K562 (cell line): ENCODE data around the gene ACBD3. TPM values are rescaled to one million over a fixed set of nuclear protein-coding genes. Genes with fewer than 3 reads are reported as not detected.

Source experiments
- ATAC-seq: fragments of 200-7000 bp; cut with Tn5 transposase; 3 replicates; pipeline ENCODE4 v1.9.1; 2020; ENCODE audit warnings: moderate library complexity
- BruUV-seq: library from RNA; stranded (reverse); fragments of 400-500 nt; replicated peaks from 2 replicates; lab custom pipeline; 2021; lab: Mats Ljungman, UMichigan
- CTCF ChIA-PET: fragments of 300-600 bp; formaldehyde crosslinking; extraction: SDS; loops from one replicate; lab custom pipeline; 2021; ENCODE audit warnings: low intra/inter-chr PET ratio; lab: Yijun Ruan, JAX
- POLR2A ChIA-PET: fragments of 300-600, 350-650 bp; sonication (Branson Sonifier 250); formaldehyde crosslinking; extraction: SDS; loops from one replicate; lab custom pipeline; 2021; ENCODE audit warnings: antibody characterized with exemption, inconsistent platforms; lab: Yijun Ruan, JAX
- DNase-seq, 4 experiments: peaks; one replicate each; pipeline versions ENCODE4 v3.0.0 to v3.0.0-alpha.2; 2011 to 2018; ENCODE audit warnings: low spot score in 3 of 4, mixed read lengths in 3 of 4; ENCODE audit errors: extremely low read depth in 1 of 4
- FAIRE-seq: peaks from 2 replicates; lab custom pipeline; 2011; peaks lifted over from hg19 to GRCh38; lab: Jason Lieb, UNC
- H2AFZ ChIP-seq: 2 replicates; pipeline ENCODE4 v1.6.0; 2011; ENCODE audit warnings: low read depth, low read length, control low read depth, inconsistent platforms
- H3K27ac ChIP-seq: fragments of 200-600 bp; 3 replicates; pipeline ENCODE4 v1.8.0; 2011; ENCODE audit warnings: low read depth, mild to moderate bottlenecking, control low read depth, inconsistent platforms, low read length, moderate library complexity, mixed read lengths; ENCODE audit errors: extremely low read depth
- H3K27me3 ChIP-seq, 2 experiments: fragments of 300-600 bp in 1 of 2; 2 replicates in 1 of 2; 3 replicates in 1 of 2; pipeline versions ENCODE4 v1.6.0 to v1.8.0; 2011; ENCODE audit warnings: inconsistent platforms in 2 of 2, low read length in 2 of 2, mild to moderate bottlenecking in 1 of 2, mixed read lengths in 1 of 2, moderate library complexity in 1 of 2; ENCODE audit not compliant: control insufficient read depth in 2 of 2, insufficient read depth in 2 of 2
- H3K36me3 ChIP-seq: fragments of 300-600 bp; 3 replicates; pipeline ENCODE4 v1.8.0; 2011; ENCODE audit warnings: mild to moderate bottlenecking, low read length, inconsistent platforms; ENCODE audit not compliant: control insufficient read depth, insufficient read depth
- H3K4me1 ChIP-seq, 2 experiments: fragments of 200-600 bp in 1 of 2; replicated peaks in 1 of 2; 2 replicates in 1 of 2; 3 replicates in 1 of 2; pipeline versions ENCODE4 v1.5.1 to v1.8.0; 2011; ENCODE audit warnings: inconsistent platforms in 2 of 2, low read length in 2 of 2, mild to moderate bottlenecking in 1 of 2, mixed read lengths in 1 of 2, moderate library complexity in 1 of 2; ENCODE audit not compliant: control insufficient read depth in 2 of 2, insufficient read depth in 2 of 2
- H3K4me2 ChIP-seq: 2 replicates; pipeline ENCODE4 v1.6.1; 2011; ENCODE audit warnings: low read length, control low read depth, inconsistent platforms, mixed read lengths; ENCODE audit not compliant: insufficient read depth
- H3K4me3 ChIP-seq: fragments of 200-600 bp; sonication (generic), shearing (Covaris generic); 2 replicates; pipeline ENCODE4 v1.5.1; 2016; ENCODE audit warnings: control low read depth, inconsistent platforms
- H3K79me2 ChIP-seq: fragments of 200-600 bp; 3 replicates; pipeline ENCODE4 v1.8.0; 2011; ENCODE audit warnings: low read length, inconsistent platforms; ENCODE audit not compliant: control insufficient read depth, insufficient read depth
- H3K9ac ChIP-seq, 2 experiments: 2 replicates each; pipeline versions ENCODE4 v1.6.0 to v1.6.1; 2011; ENCODE audit warnings: low read depth in 2 of 2, low read length in 2 of 2, control low read depth in 1 of 2, inconsistent platforms in 1 of 2, mild to moderate bottlenecking in 1 of 2, mixed read lengths in 1 of 2; ENCODE audit not compliant: insufficient read depth in 1 of 2
- H3K9me1 ChIP-seq: one replicate; pipeline ENCODE4 v1.6.0; 2011; ENCODE audit warnings: inconsistent platforms, mild to moderate bottlenecking, low read length, moderate library complexity; ENCODE audit not compliant: control insufficient read depth, insufficient read depth
- H3K9me3 ChIP-seq: replicated peaks from 2 replicates; pipeline ENCODE4 v1.5.1; 2011; ENCODE audit warnings: low read depth, low read length, inconsistent platforms; ENCODE audit not compliant: control insufficient read depth, insufficient read depth
- H4K20me1 ChIP-seq: replicated peaks from 2 replicates; pipeline ENCODE4 v1.6.1; 2011; ENCODE audit warnings: low read length, inconsistent platforms, mixed read lengths; ENCODE audit not compliant: control insufficient read depth, insufficient read depth
- ASH1L ChIP-seq: fragments of 450-650 bp; IDR thresholded peaks from 2 replicates; pipeline ENCODE4 v1.6.1; 2018; ENCODE audit warnings: borderline replicate concordance, mild to moderate bottlenecking, low read depth; ENCODE audit not compliant: partially characterized antibody
- EGR1 ChIP-seq: fragments of 450-650 bp; conservative IDR thresholded peaks from 2 replicates; pipeline ENCODE4 v1.6.1; 2017; ENCODE audit warnings: mild to moderate bottlenecking
- ELF2 ChIP-seq: fragments of 250-450 bp; sonication (Bioruptor Pico); IDR thresholded peaks from 2 replicates; pipeline ENCODE4 v1.5.0; 2021; ENCODE audit warnings: mild to moderate bottlenecking
- POLR2A ChIP-seq: fragments of 450-650 bp; conservative IDR thresholded peaks from 2 replicates; pipeline ENCODE4 v1.6.1; 2016
- POLR2AphosphoS5 ChIP-seq: IDR thresholded peaks from 2 replicates; pipeline ENCODE4 v1.6.1; 2011; ENCODE audit warnings: mild to moderate bottlenecking, low read depth, low read length, moderate library complexity; ENCODE audit not compliant: control insufficient read depth, insufficient read depth
- RBFOX2 ChIP-seq: fragments of 200-400 bp; formaldehyde crosslinking; IDR thresholded peaks from 2 replicates; pipeline ENCODE4 v1.6.1; 2017; ENCODE audit warnings: low read depth, mild to moderate bottlenecking, low read length, moderate library complexity
- SRF ChIP-seq, 2 experiments: fragments of 250-450, 450-650 bp in 1 of 2; sonication (Bioruptor Pico) in 1 of 2; sonication (generic) in 1 of 2; formaldehyde crosslinking; IDR thresholded peaks; 2 replicates each; pipeline versions ENCODE4 v1.5.0 to v1.5.1; 2020 to 2022; ENCODE audit warnings: mild to moderate bottlenecking in 1 of 2, missing genetic modification reagents in 1 of 2
- SUPT5H ChIP-seq: fragments of 450-650 bp; IDR thresholded peaks from 2 replicates; pipeline ENCODE4 v1.6.1; 2016
- ZNF3 ChIP-seq: fragments of 250-450 bp; sonication (Bioruptor Pico); IDR thresholded peaks from 2 replicates; pipeline ENCODE4 v1.5.0; 2021; ENCODE audit warnings: mild to moderate bottlenecking, moderate library complexity
- WGBS: fragments of 100-300 bp; shearing (Covaris generic); methylation state at CpG from one replicate; pipeline ENCODE4 v1.1.6; 2016; ENCODE audit warnings: low coverage, mixed read lengths; ENCODE audit not compliant: insufficient coverage; ENCODE audit errors: missing lambda C conversion rate; 5-methylcytosine and 5-hydroxymethylcytosine counted together
- in situ Hi-C: fragments of 300-500 bp; cut with MboI; formaldehyde crosslinking; loops from 4 replicates; pipeline ENCODE4 v1.15.0; 2018; ENCODE audit warnings: inconsistent platforms, mixed read lengths
- intact Hi-C: fragments of 100-400 bp; cut with micrococcal nuclease; formaldehyde crosslinking; loops from 2 replicates; pipeline ENCODE4 v1.14.2; 2022
- polyA plus RNA-seq, 8 experiments: library from polyadenylated mRNA; depleted of rRNA in 4 of 8; stranded (reverse) in 5 of 8; unstranded in 3 of 8; fragments of >200 nt; fragmentation: Nextera tagmentation in 2 of 8; fragmentation: Illumina TruSeq in 1 of 8; extraction: Ambion mirVana in 2 of 8; extraction: Trizol in 1 of 8; gene quantifications; 2 replicates each; pipeline versions ENCODE4 v1.2.1 to v1.2.3, GENCODE V29; 2011 to 2014; ENCODE audit warnings: inconsistent platforms in 1 of 8, missing spikeins in 1 of 8
- total RNA-seq, 7 experiments: library from RNA; depleted of rRNA in 6 of 7; stranded (reverse); fragments of >200 nt in 6 of 7; fragmentation: Illumina TruSeq in 2 of 7; extraction: Trizol in 2 of 7; gene quantifications; 2 replicates each; pipeline versions ENCODE4 v1.2.1 to v1.2.3, GENCODE V29; 2011 to 2021; ENCODE audit warnings: low replicate concordance in 1 of 7
- TF ChIP-seq, protein P1 (sequence below): fragments of 450-650 bp; IDR thresholded peaks from 2 replicates; pipeline ENCODE4 v1.6.1; 2017; ENCODE audit warnings: antibody characterized with exemption

Gene ACBD3
- total and polyA plus RNA-seq, 9 of the 15 experiments (the other 6 are each of a cell fraction or from before 2014, with no cell fraction given), result 11.1 to 36.7 (median 26.9) TPM

DNA sequence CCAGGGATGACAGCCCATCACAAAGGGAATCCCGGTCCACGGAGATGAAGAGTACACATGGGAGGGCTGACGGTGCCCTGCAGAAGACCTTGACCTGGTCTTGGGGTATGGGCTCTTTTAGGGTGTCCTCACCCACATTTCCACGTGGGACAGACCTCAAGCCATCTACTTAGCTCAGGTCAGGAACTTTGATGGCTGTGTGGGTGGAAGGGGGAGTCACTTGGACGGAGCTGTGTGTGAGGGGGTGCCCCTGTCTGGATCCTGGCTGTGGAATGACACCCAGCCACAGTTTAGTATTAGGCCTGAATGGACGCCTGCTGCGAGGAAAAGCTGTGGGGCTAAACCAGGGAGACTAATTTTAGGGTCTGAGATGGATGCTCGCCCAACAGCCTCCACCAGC, 26.0 kb upstream of the ACBD3 start:
- CTCF ChIA-PET, result no interaction called here
- Histone ChIP-seq H3K27ac (no peak overlapping the region), H3K9ac (peak overlapping the region in 1 of 2 experiments; percentile 21; a peak in 1 of 4 replicates), H3K36me3 (no peaks in the 10 kb centered on the region), H3K4me2 (no peak overlapping the region), H3K4me1 (peaks cover 7 to 8% of the 10 kb centered on the region in 2 experiments), H3K27me3 (peaks cover 12 to 14% of the 10 kb centered on the region in 2 experiments; a peak in 4 of 5 replicates), H4K20me1 (peaks cover 4% of the 10 kb centered on the region; the same call in 1 of the 2 replicates), H3K9me1 (no peaks in the 10 kb centered on the region), H3K9me3 (no peaks in the 10 kb centered on the region), H2AFZ (peak overlapping the region; percentile 52; the same call in 1 of the 2 replicates), H3K79me2 (no peaks in the 10 kb centered on the region), H3K4me3 (no peak overlapping the region)
- DNase-seq (no peak), ATAC-seq (peak; percentile 11), FAIRE-seq (no peak)
- BruUV-seq, result TSS peak; percentile 95
- WGBS, result 36% methylated on average over 8 of the region's 8 CpGs
- intact Hi-C loops (no loop called here), in situ Hi-C loops (no loop called here)
- POLR2A ChIA-PET, result interaction anchor here (0.6 to 0.7 kb wide), 2 partner anchors 10 to 525 kb away, joined by 3 read pairs; no protein-coding TSS in a partner anchor
- TF ChIP-seq, protein P1, sequence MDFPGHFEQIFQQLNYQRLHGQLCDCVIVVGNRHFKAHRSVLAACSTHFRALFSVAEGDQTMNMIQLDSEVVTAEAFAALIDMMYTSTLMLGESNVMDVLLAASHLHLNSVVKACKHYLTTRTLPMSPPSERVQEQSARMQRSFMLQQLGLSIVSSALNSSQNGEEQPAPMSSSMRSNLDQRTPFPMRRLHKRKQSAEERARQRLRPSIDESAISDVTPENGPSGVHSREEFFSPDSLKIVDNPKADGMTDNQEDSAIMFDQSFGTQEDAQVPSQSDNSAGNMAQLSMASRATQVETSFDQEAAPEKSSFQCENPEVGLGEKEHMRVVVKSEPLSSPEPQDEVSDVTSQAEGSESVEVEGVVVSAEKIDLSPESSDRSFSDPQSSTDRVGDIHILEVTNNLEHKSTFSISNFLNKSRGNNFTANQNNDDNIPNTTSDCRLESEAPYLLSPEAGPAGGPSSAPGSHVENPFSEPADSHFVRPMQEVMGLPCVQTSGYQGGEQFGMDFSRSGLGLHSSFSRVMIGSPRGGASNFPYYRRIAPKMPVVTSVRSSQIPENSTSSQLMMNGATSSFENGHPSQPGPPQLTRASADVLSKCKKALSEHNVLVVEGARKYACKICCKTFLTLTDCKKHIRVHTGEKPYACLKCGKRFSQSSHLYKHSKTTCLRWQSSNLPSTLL, result no peak
- TF ChIP-seq SUPT5H, result peak; percentile 48; the same call in 1 of the 2 replicates
- peak; percentile 79; the same call in 1 of the 2 replicates for TF ChIP-seq POLR2AphosphoS5
- TF ChIP-seq POLR2A, result peak; percentile 73
- TF ChIP-seq EGR1, result peak; percentile 18; the same call in 1 of the 2 replicates
- 0 out of 2 replicates have a peak, but pooled peaks have one; percentile 20 for TF ChIP-seq RBFOX2
- no peak for TF ChIP-seq ZNF3
- TF ChIP-seq SRF (CRISPR knock-in tag; IDR thresholded peaks at IDR 0.05), result no peak
- no peak for TF ChIP-seq ELF2
- TF ChIP-seq ASH1L, result no peak
- TF ChIP-seq, all 486 proteins: peak for 5
